ENCODE results near the gene NDOR1.

The NDOR1 gene

GRCh38 chr9:137205126-137206069, at the start of gene NDOR1, which contains the start of gene TMEM203:
Gene NDOR1, plus strand, starts transcription at chr9:137205700. Its CDS starts 78 bp downstream, at chr9:137205778.
Gene TMEM203, minus strand, starts transcription at chr9:137205648. Its CDS starts 234 bp downstream, at chr9:137205414.
- peak; percentile 87 to 93 for DNase-seq

GRCh38 chr9:137156567-137157375, 48.7 kb upstream of the NDOR1 start:
- peak; percentile 41 to 61 for DNase-seq

GRCh38 chr9:137157618-137158415, 47.7 kb upstream of the NDOR1 start:
- DNase-seq: no peak

- no peak for DNase-seq
These were observed 46.9 kb upstream of the NDOR1 start for GRCh38 chr9:137158625-137159024.

- DNase-seq: no peak
These were observed 46.1 kb upstream of the NDOR1 start for GRCh38 chr9:137159105-137160053.

GRCh38 chr9:137160054-137160425, 45.5 kb upstream of the NDOR1 start:
- DNase-seq: no peak

- no peak for DNase-seq
These were observed 44.6 kb upstream of the NDOR1 start for GRCh38 chr9:137160716-137161557.

- DNase-seq: no peak
These were observed 43.7 kb upstream of the NDOR1 start for GRCh38 chr9:137161558-137162486.

GRCh38 chr9:137162505-137163364, 42.8 kb upstream of the NDOR1 start:
- peak in 1 of 2 donors; percentile 23 for DNase-seq

GRCh38 chr9:137163365-137163715, 42.2 kb upstream of the NDOR1 start:
- DNase-seq: no peak

GRCh38 chr9:137163805-137164204, 41.7 kb upstream of the NDOR1 start:
- DNase-seq: no peak

GRCh38 chr9:137164370-137165249, 40.9 kb upstream of the NDOR1 start:
- no peak for DNase-seq

- DNase-seq: no peak
These were observed 40.2 kb upstream of the NDOR1 start for GRCh38 chr9:137165250-137165836.

- DNase-seq: no peak
These were observed 38.9 kb upstream of the NDOR1 start for GRCh38 chr9:137166380-137167229.

GRCh38 chr9:137167277-137167746, 38.2 kb upstream of the NDOR1 start:
- DNase-seq: no peak
